Bladder microvascular endothelial cell (primary cell): ENCODE data around the gene SPAG4. TPM values are rescaled to one million over a fixed set of nuclear protein-coding genes. Genes with fewer than 3 reads are reported as not detected.

Experiments
- total RNA-seq: library from RNA; depleted of rRNA; stranded (reverse); fragments of >200 nt; gene quantifications from 2 replicates; pipeline ENCODE4 v1.2.3, GENCODE V29; 2014

SPAG4 gene, protein sequence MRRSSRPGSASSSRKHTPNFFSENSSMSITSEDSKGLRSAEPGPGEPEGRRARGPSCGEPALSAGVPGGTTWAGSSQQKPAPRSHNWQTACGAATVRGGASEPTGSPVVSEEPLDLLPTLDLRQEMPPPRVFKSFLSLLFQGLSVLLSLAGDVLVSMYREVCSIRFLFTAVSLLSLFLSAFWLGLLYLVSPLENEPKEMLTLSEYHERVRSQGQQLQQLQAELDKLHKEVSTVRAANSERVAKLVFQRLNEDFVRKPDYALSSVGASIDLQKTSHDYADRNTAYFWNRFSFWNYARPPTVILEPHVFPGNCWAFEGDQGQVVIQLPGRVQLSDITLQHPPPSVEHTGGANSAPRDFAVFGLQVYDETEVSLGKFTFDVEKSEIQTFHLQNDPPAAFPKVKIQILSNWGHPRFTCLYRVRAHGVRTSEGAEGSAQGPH
- 7.4 and 10.9 TPM in 2 replicates for total RNA-seq

DNA sequence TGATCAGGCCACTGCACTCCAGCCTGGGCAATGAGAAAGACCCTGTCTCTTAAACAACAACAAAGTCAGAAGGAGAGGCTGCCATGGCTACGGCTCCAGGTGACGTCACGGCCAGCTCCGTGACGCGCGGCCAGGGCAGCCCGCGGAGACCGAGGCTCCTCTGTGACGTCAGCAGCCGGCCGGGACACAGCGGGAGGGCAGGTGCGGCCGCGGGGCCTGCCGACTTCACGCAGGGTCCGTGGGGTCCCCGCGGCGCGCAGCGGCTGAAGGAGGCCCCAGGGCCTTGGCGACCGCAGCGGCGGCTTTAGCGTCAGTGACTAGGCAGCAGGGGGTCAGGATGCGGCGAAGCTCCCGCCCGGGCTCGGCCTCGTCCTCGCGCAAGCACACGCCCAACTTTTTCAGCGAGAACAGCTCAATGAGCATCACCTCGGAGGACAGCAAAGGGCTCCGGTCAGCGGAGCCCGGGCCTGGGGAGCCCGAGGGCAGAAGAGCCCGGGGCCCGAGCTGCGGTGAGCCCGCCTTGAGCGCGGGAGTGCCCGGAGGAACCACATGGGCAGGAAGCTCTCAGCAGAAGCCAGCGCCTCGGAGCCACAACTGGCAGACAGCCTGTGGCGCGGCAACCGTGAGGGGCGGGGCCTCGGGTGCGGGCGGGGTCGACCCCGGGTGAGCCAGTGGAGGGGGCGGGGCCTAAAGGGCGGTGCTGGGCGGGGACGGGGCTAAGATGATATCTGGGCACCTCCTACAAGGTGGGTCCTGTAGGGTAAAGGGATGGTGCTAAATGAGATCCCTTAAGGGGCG is at the start of gene SPAG4:
SPAG4 (plus strand) TSS at position 163 of the 798 bp plus-strand sequence; CDS start at position 338, 175 bp downstream.

DNA sequence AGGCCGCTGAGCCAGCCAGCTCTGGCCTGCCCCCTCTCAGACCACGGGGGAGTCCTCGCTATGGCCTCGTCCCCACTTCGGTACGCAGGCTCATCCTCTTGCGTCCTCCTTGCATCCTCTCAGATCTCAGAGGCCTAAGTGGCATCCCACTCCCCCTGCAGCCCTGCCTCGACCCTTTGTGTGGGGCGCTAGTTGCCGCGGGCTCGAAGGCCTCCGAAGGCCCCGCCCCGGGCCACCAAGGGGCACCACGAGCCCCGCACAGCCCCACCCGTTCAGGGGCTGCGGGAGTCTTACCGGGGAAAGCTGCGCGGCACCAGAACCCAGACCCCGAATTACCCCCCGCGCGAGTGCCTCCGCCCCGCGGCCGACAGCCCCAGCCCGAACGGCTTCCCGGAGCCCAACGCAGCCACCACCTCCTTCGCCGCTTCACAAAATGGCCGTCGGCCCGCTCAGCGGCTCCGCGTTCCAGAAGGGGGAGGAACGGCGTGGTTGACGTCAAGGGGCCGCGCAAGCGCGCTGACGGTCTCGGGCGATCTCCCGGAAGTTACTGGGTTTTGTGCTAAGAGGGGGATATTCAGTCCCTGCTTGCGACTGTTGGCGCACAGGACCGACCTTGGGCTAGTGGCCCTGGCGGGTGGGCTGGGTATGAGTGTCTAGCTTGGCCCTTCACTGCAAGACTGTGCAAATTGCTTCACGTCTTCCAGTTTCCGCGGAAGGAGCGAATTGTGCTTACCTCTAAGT is 49.0 kb downstream of the SPAG4 start, which contains the start of the genes CPNE1 and RBM12:
CPNE1 (minus strand) TSS at position 435 of the 741 bp plus-strand sequence. CDS start 31,977 bp downstream, outside the sequence.
RBM12 (minus strand) TSS at position 435 of the 741 bp plus-strand sequence. CDS start 9,578 bp downstream, outside the sequence.

Other genes with a start within 250 kb of the SPAG4 start
- gene UQCC1, start 203.9 kb upstream of the SPAG4 start, total RNA-seq = 12.8 and 37.3 TPM in 2 replicates
- 0.16 and 0.44 TPM in 2 replicates for gene GDF5, start 177.6 kb upstream of the SPAG4 start, total RNA-seq
- 10.0 and 17.9 TPM in 2 replicates for gene CEP250, start 160.2 kb upstream of the SPAG4 start, total RNA-seq
- not detected in 2 replicates for gene C20orf173, start 86.2 kb upstream of the SPAG4 start, total RNA-seq
- gene ERGIC3, start 73.8 kb upstream of the SPAG4 start, total RNA-seq = 232 and 344 TPM in 2 replicates
- 80.0 and 134 TPM in 2 replicates for gene CPNE1, start 49.1 kb downstream of the SPAG4 start, total RNA-seq
- gene RBM12, start 49.1 kb downstream of the SPAG4 start, total RNA-seq = 29.1 and 59.0 TPM in 2 replicates
- 13.9 and 15.1 TPM in 2 replicates for gene NFS1, start 83.5 kb downstream of the SPAG4 start, total RNA-seq
- 222 and 428 TPM in 2 replicates for gene ROMO1, start 83.6 kb downstream of the SPAG4 start, total RNA-seq
- 244 and 463 TPM in 2 replicates for gene RBM39, start 126.4 kb downstream of the SPAG4 start, total RNA-seq
- 21.9 and 39.6 TPM in 2 replicates for gene PHF20, start 156.2 kb downstream of the SPAG4 start, total RNA-seq